WTC11 (cell line): Measurements from ENCODE around the gene LDB3.

Source experiments
- NR3C1 ChIP-seq: sonication (generic); formaldehyde crosslinking; conservative IDR thresholded peaks from 2 replicates; pipeline ENCODE4 v1.8.1; 2023; ENCODE audit warnings: low read depth, mild to moderate bottlenecking, missing genetic modification reagents
- SP1 ChIP-seq: sonication (generic); formaldehyde crosslinking; conservative IDR thresholded peaks from 2 replicates; pipeline ENCODE4 v1.8.1; 2022; ENCODE audit warnings: missing genetic modification reagents
- TF ChIP-seq, protein P1 (sequence below): fragments of 200-600 bp; IDR thresholded peaks from 2 replicates; pipeline ENCODE4 v1.8.0; 2022; ENCODE audit warnings: antibody characterized with exemption

- TF ChIP-seq, protein P1, sequence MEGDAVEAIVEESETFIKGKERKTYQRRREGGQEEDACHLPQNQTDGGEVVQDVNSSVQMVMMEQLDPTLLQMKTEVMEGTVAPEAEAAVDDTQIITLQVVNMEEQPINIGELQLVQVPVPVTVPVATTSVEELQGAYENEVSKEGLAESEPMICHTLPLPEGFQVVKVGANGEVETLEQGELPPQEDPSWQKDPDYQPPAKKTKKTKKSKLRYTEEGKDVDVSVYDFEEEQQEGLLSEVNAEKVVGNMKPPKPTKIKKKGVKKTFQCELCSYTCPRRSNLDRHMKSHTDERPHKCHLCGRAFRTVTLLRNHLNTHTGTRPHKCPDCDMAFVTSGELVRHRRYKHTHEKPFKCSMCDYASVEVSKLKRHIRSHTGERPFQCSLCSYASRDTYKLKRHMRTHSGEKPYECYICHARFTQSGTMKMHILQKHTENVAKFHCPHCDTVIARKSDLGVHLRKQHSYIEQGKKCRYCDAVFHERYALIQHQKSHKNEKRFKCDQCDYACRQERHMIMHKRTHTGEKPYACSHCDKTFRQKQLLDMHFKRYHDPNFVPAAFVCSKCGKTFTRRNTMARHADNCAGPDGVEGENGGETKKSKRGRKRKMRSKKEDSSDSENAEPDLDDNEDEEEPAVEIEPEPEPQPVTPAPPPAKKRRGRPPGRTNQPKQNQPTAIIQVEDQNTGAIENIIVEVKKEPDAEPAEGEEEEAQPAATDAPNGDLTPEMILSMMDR: no peak
- no peak for TF ChIP-seq NR3C1 (CRISPR knock-in tag)
- no peak for TF ChIP-seq SP1
These were observed 5.0 kb downstream of the LDB3 start for GRCh38 chr10:86673216-86673826.
